Heart left ventricle (tissue), 16 donors: Measurements from ENCODE around the gene NFATC2. TPM values are rescaled to one million over a fixed set of nuclear protein-coding genes. Genes with fewer than 3 reads are reported as not detected.

Experiments
- ATAC-seq, 4 donors: fragments of 200-7000 bp; cut with Tn5 transposase; one replicate each; pipeline ENCODE4 v1.9.1; 2020 to 2022; ENCODE audit warnings: moderate library complexity in 4 of 4, mild to moderate bottlenecking in 3 of 4, moderate number of reproducible peaks in 1 of 4
- DNase-seq, 5 donors: peaks; one replicate each; pipeline ENCODE4 v3.0.0-alpha.2; 2020
- H3K27ac ChIP-seq, 12 donors: fragments of 200-600 bp; sonication (generic) in 4 of 12; one replicate each; pipeline versions ENCODE4 v1.5.0 to v1.8.0; 2016 to 2022; ENCODE audit warnings: mild to moderate bottlenecking in 2 of 12
- H3K27me3 ChIP-seq, 9 donors: fragments of 200-600 bp; sonication (generic) in 2 of 9; one replicate each; pipeline versions ENCODE4 v1.5.1 to v1.8.0; 2016 to 2022; ENCODE audit warnings: mild to moderate bottlenecking in 3 of 9
- H3K36me3 ChIP-seq, 9 donors: fragments of 200-600 bp; sonication (generic) in 2 of 9; one replicate each; pipeline versions ENCODE4 v1.5.0 to v1.8.0; 2018 to 2022; ENCODE audit warnings: mild to moderate bottlenecking in 2 of 9
- H3K4me1 ChIP-seq, 12 donors: fragments of 200-600 bp; sonication (generic) in 4 of 12; one replicate each; pipeline versions ENCODE4 v1.5.0 to v1.8.0; 2016 to 2022; ENCODE audit warnings: mild to moderate bottlenecking in 3 of 12
- H3K4me3 ChIP-seq, 12 donors: fragments of 200-600 bp; sonication (generic) in 4 of 12; one replicate each; pipeline versions ENCODE4 v1.5.0 to v1.8.0; 2017 to 2022; ENCODE audit warnings: mild to moderate bottlenecking in 9 of 12, moderate library complexity in 4 of 12
- H3K9me3 ChIP-seq, 12 donors: fragments of 200-600 bp; sonication (generic) in 4 of 12; one replicate each; pipeline versions ENCODE4 v1.5.0 to v1.8.0; 2016 to 2022; ENCODE audit warnings: mild to moderate bottlenecking in 1 of 12
- CTCF ChIP-seq, 12 donors: fragments of 200-600 bp; sonication (generic) in 4 of 12; IDR thresholded peaks; one replicate each; pipeline versions ENCODE4 v1.5.0 to v1.8.0; 2018 to 2022; ENCODE audit warnings: antibody characterized with exemption in 12 of 12, mild to moderate bottlenecking in 5 of 12
- POLR2A ChIP-seq, 2 donors: fragments of 450-650 bp; IDR thresholded peaks; one replicate each; pipeline ENCODE4 v1.6.1; 2017; ENCODE audit warnings: antibody characterized with exemption in 2 of 2, mild to moderate bottlenecking in 2 of 2, moderate library complexity in 2 of 2
- WGBS, 4 donors: extraction: QIAGEN DNeasy Blood & Tissue Kit in 2 of 4; methylation state at CpG; one replicate each; pipeline versions ENCODE4 v1.1.5 to v1.1.7; 2013 to 2018; 5-methylcytosine and 5-hydroxymethylcytosine counted together
- intact Hi-C, 10 donors: fragments of 100-400 bp; cut with DNase I; formaldehyde crosslinking; loops; one replicate each; pipeline versions ENCODE4 v1.11.1 to v1.14.2; 2022
- polyA plus RNA-seq, 2 donors: library from polyadenylated mRNA; stranded (reverse); fragments of 200-250 nt; gene quantifications; one replicate each; pipeline ENCODE4 v1.2.3, GENCODE V29; 2013
- total RNA-seq, 9 donors: library from RNA; depleted of rRNA in 2 of 9; stranded (reverse); fragments of >200 nt in 2 of 9; fragmentation: NEBNext Ultra II Directional in 3 of 9; extraction: Animal tissue kit (Norgen Biotek cat#: 25700) in 3 of 9; gene quantifications; one replicate each; pipeline versions ENCODE4 v1.1.0 to v1.2.4, GENCODE V29; 2016 to 2023
- donor health status: ischemic (EF 13 %, LVEDD 7.1; RV severe dilation, severe dysfunction).
- donor health status: healthy with polysubstance abuse.
- donor health status: DM: no; HTN: yes; CAD: no.
- donor health status: DM: no; HTN: no; CAD: no.
- donor health status: ischemic (EF 25% LVEDD 6.9; RV normal size, moderate dysfunction).
- donor health status: ischemic (EF 25% LVEDD 5.7; RV mildly dilated, moderate dysfunction).
- donor health status: healthy.
- donor health status: DM: yes; HTN: yes; CAD: no.
- donor health status: ischemic (EF 35%, LVEDD 5.7; RV mildly dilated, moderate dysfunction).
- donor health status: nonischemic (EF 11% LVEDD 7.7; RV severe dilation, severe dysfunction).
- donor health status: DM: yes; HTN: yes; CAD: no.
- donor health status: PGD.
- donor health status: ischemic (EF 29% LVEDD 5.4; RV normal size, mild dysfunction).
- donor health status: nonischemic (EF 23%, LVEDD 6.1; RV moderate dilation, normal function).

Gene NFATC2
- total and polyA plus RNA-seq, 11 donors = 0.76 to 7.6 (median 3.2) TPM

GRCh38 chr20:51470907-51471411, 71.6 kb downstream of the NFATC2 start:
- WGBS, 4 donors = 91 to 95% (median 94%) methylated on average over 3 of the region's 3 CpGs

GRCh38 chr20:51470499-51470820, 72.1 kb downstream of the NFATC2 start:
- H3K4me1 ChIP-seq = no peaks in the 10 kb centered on the region
- no peaks in the 10 kb centered on the region for H3K27me3 ChIP-seq
- WGBS, 4 donors = 85 to 92% (median 90%) methylated on average over 5 of the region's 5 CpGs
- DNase-seq = no peak
- no peak overlapping the region for H3K4me3 ChIP-seq
- intact Hi-C loops = no loop called here
- TF ChIP-seq CTCF (IDR thresholded peaks at IDR 0.05) = no peak
- no peak for TF ChIP-seq POLR2A (IDR thresholded peaks at IDR 0.05)
- ATAC-seq = no peak
- peaks cover 0 to 29% (median 5%) of the 10 kb centered on the region in 9 donors for H3K36me3 ChIP-seq
- H3K9me3 ChIP-seq = no peaks in the 10 kb centered on the region
- H3K27ac ChIP-seq = no peak overlapping the region

More at GRCh38 chr20:51470907-51471411, 71.6 kb downstream of the NFATC2 start:
- DNase-seq (no peak), ATAC-seq (no peak)
- Histone ChIP-seq H3K9me3 (no peaks in the 10 kb centered on the region), H3K4me1 (no peaks in the 10 kb centered on the region), H3K27me3 (no peaks in the 10 kb centered on the region), H3K36me3 (peaks cover 0 to 29% (median 5%) of the 10 kb centered on the region in 9 donors), H3K27ac (no peak overlapping the region), H3K4me3 (no peak overlapping the region)
- no peak for TF ChIP-seq CTCF (IDR thresholded peaks at IDR 0.05)
- no peak for TF ChIP-seq POLR2A (IDR thresholded peaks at IDR 0.05)
- intact Hi-C loops = no loop called here

- ATAC-seq (peak in 3 of 4 donors; percentile 46 to 69 (median 62)), DNase-seq (no peak)
- WGBS, 4 donors = 72 to 77% (median 75%) methylated on average over 11 of the region's 11 CpGs
- intact Hi-C loops = no loop called here
- H3K27ac ChIP-seq = no peak overlapping the region
- H3K9me3 ChIP-seq = no peaks in the 10 kb centered on the region
- no peaks in the 10 kb centered on the region for H3K4me1 ChIP-seq
- no peaks in the 10 kb centered on the region for H3K27me3 ChIP-seq
- H3K36me3 ChIP-seq = peaks cover 0 to 29% (median 5%) of the 10 kb centered on the region in 9 donors
- no peak overlapping the region for H3K4me3 ChIP-seq
- no peak for TF ChIP-seq CTCF (IDR thresholded peaks at IDR 0.05)
- no peak for TF ChIP-seq POLR2A (IDR thresholded peaks at IDR 0.05)
Observed at GRCh38 chr20:51469578-51470498, 72.7 kb downstream of the NFATC2 start.

- no peaks in the 10 kb centered on the region for H3K9me3 ChIP-seq
- H3K4me3 ChIP-seq = no peak overlapping the region
- DNase-seq = no peak
- H3K36me3 ChIP-seq = peaks cover 0 to 25% (median 4%) of the 10 kb centered on the region in 9 donors
- intact Hi-C loops = no loop called here
- TF ChIP-seq POLR2A (IDR thresholded peaks at IDR 0.05) = no peak
- TF ChIP-seq CTCF (IDR thresholded peaks at IDR 0.05) = no peak
- H3K4me1 ChIP-seq = no peaks in the 10 kb centered on the region
- WGBS, 4 donors = 94 to 96% (median 94%) methylated on average over 6 of the region's 6 CpGs
- no peaks in the 10 kb centered on the region for H3K27me3 ChIP-seq
- no peak for ATAC-seq
- H3K27ac ChIP-seq = no peak overlapping the region
Observed at GRCh38 chr20:51469046-51469445, 73.5 kb downstream of the NFATC2 start.
